Right cardiac atrium (tissue), 5 donors: ENCODE results near the gene CDH1. TPM values are rescaled to one million over a fixed set of nuclear protein-coding genes. Genes with fewer than 3 reads are reported as not detected.
"Not testable (repeated sequence)": the region's sequence is repeated elsewhere in the genome, so short reads cannot be mapped to it uniquely, and the experiment has no call there.

ENCODE experiments used
- ATAC-seq, 2 donors: fragments of 200-7000 bp; cut with Tn5 transposase; one replicate each; pipeline versions ENCODE4 v1.8.0 to v1.9.1; 2020; ENCODE audit warnings: moderate library complexity in 2 of 2, mild to moderate bottlenecking in 1 of 2
- DNase-seq, 3 donors: peaks; one replicate each; pipeline ENCODE4 v3.0.0-alpha.2; 2020
- H3K27ac ChIP-seq: one replicate; pipeline ENCODE4 v1.5.1; 2013; ENCODE audit warnings: mild to moderate bottlenecking, low read length, control low read depth, moderate library complexity
- H3K27me3 ChIP-seq: one replicate; pipeline ENCODE4 v1.6.1; 2013; ENCODE audit not compliant: control insufficient read depth, insufficient read depth
- H3K4me1 ChIP-seq: one replicate; pipeline ENCODE4 v1.6.1; 2013; ENCODE audit warnings: low read length; ENCODE audit not compliant: control insufficient read depth, insufficient read depth
- H3K4me3 ChIP-seq: one replicate; pipeline ENCODE4 v1.5.1; 2013; ENCODE audit warnings: low read length, control low read depth
- H3K9me3 ChIP-seq: one replicate; pipeline ENCODE4 v1.6.1; 2013; ENCODE audit warnings: low read length; ENCODE audit not compliant: control insufficient read depth
- WGBS: extraction: QIAGEN DNeasy Blood & Tissue Kit; methylation state at CpG from one replicate; pipeline ENCODE4 v1.1.7; 2013; 5-methylcytosine and 5-hydroxymethylcytosine counted together
- intact Hi-C, 4 donors: fragments of 100-400 bp; cut with DNase I; formaldehyde crosslinking; loops; one replicate each; pipeline versions ENCODE4 v1.11.0 to v1.14.0; 2022 to 2023
- polyA plus RNA-seq: library from polyadenylated mRNA; stranded (reverse); fragments of 200-250 nt; gene quantifications from one replicate; pipeline ENCODE4 v1.2.3, GENCODE V29; 2013
- total RNA-seq, 4 donors: library from RNA; stranded (reverse); fragmentation: NEBNext Ultra II Directional; extraction: Animal tissue kit (Norgen Biotek cat#: 25700); gene quantifications; one replicate each; pipeline ENCODE4 v1.2.1, GENCODE V29; 2021
- donor health status: healthy with polysubstance abuse.
- donor health status: DM: no; HTN: yes; CAD: no.
- donor health status: DM: no; HTN: no; CAD: no.
- donor health status: DM: no; HTN: yes; CAD: no; lungs with severe emphysema.
- donor health status: DM: yes; HTN: yes; CAD: no.

Gene CDH1
- total and polyA plus RNA-seq, 5 donors: 0.14 TPM; not detected in 4

DNA sequence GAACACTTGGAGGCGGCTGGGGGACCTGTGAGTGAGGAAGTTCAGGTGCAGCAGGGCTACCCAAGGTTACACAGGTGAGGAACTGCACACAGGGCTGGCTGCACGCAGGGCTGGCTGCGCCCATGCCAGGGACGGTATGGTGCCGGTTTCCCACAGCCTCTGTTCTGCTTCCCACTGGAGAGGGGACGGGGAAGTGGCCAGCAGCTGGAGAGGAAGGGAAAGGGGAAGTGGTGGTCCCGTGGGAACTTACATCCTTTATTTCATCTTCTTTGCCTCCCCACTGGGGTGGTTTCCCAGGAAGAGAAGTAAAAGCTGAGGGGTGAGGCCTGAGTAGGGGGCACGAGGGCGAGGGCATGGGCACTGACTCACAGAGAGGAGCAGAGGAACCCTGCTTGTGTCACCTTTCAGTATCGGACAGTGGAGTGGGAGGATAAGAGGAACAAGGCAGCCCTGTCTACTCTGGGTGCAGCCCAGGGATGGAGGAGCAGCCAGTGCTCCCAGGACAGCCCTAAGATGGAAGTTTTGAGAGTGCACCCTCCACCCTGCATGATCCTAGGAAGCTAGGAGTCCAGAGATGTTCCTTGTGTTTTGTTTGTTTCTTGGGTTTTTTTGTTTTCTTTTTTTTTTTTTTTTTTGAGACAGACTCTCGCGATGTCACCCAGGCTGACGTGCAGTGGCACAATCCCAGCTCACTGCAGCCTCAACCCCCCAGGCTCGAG, 25.5 kb upstream of the CDH1 start:
- ATAC-seq: peak in 1 of 2 donors; percentile 43
- no peak overlapping the region for H3K27ac ChIP-seq
- 49% methylated on average over 14 of the region's 14 CpGs for WGBS
- intact Hi-C loops: no loop called here
- H3K27me3 ChIP-seq: no peaks in the 10 kb centered on the region
- H3K4me3 ChIP-seq: no peak overlapping the region
- no peaks in the 10 kb centered on the region for H3K9me3 ChIP-seq
- no peaks in the 10 kb centered on the region for H3K4me1 ChIP-seq
- DNase-seq: no peak

DNA sequence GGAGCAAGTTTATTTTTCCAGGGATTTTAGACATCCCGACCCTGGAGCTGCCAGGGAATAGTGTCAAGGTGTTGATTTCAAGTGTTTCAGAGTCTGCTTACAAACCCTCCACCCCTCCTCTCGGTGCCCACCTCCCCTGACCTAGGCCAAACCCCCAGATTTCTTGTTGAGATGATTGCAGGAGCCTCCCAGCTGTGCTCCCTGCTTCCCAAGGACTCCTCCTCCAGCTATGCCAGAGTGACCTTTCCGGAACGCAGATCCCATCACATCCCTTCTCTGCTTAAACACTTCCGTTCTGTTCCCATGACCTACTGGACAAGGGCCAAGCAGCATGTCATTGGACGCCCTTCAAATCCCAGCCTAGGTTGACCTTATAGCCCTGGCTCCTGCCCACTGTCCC, 23.7 kb upstream of the CDH1 start:
- DNase-seq: no peak
- Histone ChIP-seq H3K4me3 (no peak overlapping the region), H3K9me3 (no peaks in the 10 kb centered on the region), H3K4me1 (no peaks in the 10 kb centered on the region), H3K27ac (no peak overlapping the region), H3K27me3 (no peaks in the 10 kb centered on the region)
- intact Hi-C loops: no loop called here
- 37% methylated on average over 6 of the region's 6 CpGs for WGBS
- ATAC-seq: no peak

DNA sequence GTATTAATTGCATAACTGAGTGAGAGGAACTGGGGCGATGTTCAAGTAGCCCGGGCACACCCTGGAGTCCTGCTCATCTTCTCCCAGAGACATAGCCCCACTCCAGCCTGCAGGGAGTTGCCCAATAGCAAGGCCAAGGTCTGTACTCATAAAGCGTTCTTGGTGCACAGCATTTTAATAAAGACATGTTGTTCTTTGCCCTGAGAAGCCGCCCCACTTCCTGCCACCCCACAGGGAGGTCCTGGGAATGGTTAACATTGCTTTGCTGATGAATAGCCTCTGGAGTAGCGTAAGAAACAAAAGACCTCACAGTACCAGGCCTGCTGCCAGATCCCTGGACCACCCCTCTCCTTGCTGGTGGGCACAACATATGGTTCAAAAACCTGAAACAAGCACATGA, 21.6 kb upstream of the CDH1 start:
- intact Hi-C loops: no loop called here
- 62% methylated on average over 5 of the region's 5 CpGs for WGBS
- H3K4me1 ChIP-seq: no peaks in the 10 kb centered on the region

DNA sequence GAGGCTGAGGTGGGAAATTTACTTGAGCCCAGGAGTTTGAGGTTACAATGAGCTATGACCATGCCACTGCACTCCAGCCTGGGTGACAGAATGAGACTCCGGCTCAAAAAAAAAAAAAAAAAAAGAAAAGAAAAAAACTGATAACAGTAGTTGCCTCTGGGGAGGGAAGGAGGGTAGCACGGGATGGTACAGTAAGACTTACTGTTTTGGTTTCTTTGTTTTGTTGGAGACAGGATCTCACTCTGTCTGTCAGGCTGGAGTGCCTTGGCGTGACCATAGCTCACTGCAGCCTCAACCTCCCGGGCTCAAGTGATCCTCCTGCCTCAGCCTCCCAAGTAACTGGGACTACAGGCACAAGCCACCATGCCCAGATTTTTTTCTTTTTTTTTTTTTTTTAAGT, 20.6 kb upstream of the CDH1 start:
- H3K27ac ChIP-seq, H3K4me1 ChIP-seq, H3K4me3 ChIP-seq, DNase-seq, H3K27me3 ChIP-seq, intact Hi-C loops, H3K9me3 ChIP-seq, ATAC-seq: not testable (repeated sequence)
- WGBS: 65% methylated on average over 4 of the region's 4 CpGs

More for the DNA sequence above, 21.6 kb upstream of the CDH1 start:
- ATAC-seq: no peak
- DNase-seq: no peak
- H3K27ac ChIP-seq: no peak overlapping the region
- H3K4me3 ChIP-seq: no peak overlapping the region
- H3K27me3 ChIP-seq: no peaks in the 10 kb centered on the region
- H3K9me3 ChIP-seq: no peaks in the 10 kb centered on the region

DNA sequence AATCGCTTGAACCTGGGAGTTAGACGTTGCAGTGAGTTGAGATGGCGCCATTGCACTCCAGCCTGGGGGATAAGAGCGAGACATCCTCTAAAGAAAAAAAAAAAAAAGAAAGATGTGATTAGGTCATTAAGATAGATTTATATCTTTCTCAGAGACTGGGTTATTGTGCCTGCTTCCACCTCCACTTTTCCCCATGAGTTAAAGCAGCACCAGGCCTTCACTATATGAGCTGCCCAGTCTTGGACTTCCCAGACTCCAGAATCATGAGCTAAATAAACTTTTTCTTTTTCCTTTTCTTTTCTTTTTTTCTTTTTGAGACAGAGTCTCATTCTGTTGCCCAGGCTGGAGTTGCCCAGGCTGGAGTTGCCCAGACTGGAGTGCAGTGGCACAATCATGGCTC, 19.4 kb upstream of the CDH1 start:
- H3K27me3 ChIP-seq: no peaks in the 10 kb centered on the region
- DNase-seq (no peak), ATAC-seq (no peak)
- no peak overlapping the region for H3K27ac ChIP-seq
- no peak overlapping the region for H3K4me3 ChIP-seq
- H3K9me3 ChIP-seq: no peaks in the 10 kb centered on the region
- intact Hi-C loops: no loop called here
- 96% methylated on average over 4 of the region's 4 CpGs for WGBS
- no peaks in the 10 kb centered on the region for H3K4me1 ChIP-seq

DNA sequence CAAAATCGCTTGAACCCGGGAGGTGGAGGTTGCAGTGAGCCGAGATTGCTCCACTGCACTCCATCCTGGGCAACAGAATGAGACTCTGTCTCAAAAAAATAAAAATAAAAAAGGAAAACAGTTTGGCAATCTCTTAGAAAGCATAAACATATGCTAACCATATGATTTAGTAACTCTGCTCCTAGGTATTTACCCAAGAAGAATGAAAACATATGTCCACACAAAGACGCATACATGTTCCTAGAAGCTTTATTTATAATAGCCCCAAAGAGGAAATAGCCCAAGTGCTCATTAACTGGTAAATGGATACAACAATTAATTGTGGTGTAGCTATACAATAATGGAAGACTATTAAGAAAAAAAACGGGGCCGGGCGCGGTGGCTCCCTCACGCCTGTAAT, 18.5 kb upstream of the CDH1 start:
- no peaks in the 10 kb centered on the region for H3K27me3 ChIP-seq
- WGBS: 93% methylated on average over 9 of the region's 9 CpGs
- H3K4me1 ChIP-seq: no peaks in the 10 kb centered on the region
- H3K4me3 ChIP-seq: no peak overlapping the region
- DNase-seq (no peak), ATAC-seq (no peak)
- no peaks in the 10 kb centered on the region for H3K9me3 ChIP-seq
- intact Hi-C loops: no loop called here
- no peak overlapping the region for H3K27ac ChIP-seq

DNA sequence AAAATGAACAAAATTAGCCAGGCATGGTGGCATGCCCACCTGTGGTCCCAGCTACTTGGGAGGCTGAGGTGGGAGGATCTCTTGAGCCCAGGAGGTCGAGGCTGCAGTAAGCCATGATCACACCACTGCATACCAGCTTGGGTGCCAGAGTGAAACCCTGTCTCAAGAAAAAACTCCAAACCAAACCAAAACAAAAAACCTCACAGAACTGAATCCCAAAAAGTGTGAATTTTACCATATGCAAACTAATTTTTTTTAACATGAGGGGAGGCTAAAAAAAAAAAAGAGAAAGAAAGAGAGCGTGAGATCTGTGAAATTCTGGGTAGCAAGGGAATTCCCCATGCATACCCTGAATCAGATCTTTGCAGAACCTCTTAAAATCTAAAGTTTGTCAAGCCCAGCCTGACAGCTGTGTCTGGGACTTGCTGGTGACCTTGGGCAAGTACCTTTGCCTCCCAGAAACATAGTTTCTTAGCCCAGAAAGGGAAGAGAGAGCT, 17.1 kb upstream of the CDH1 start:
- no peak overlapping the region for H3K27ac ChIP-seq
- intact Hi-C loops: no loop called here
- no peak overlapping the region for H3K4me3 ChIP-seq
- no peak for ATAC-seq
- no peak for DNase-seq
- no peaks in the 10 kb centered on the region for H3K9me3 ChIP-seq
- 78% methylated on average over 2 of the region's 2 CpGs for WGBS
- no peaks in the 10 kb centered on the region for H3K27me3 ChIP-seq
- no peaks in the 10 kb centered on the region for H3K4me1 ChIP-seq

DNA sequence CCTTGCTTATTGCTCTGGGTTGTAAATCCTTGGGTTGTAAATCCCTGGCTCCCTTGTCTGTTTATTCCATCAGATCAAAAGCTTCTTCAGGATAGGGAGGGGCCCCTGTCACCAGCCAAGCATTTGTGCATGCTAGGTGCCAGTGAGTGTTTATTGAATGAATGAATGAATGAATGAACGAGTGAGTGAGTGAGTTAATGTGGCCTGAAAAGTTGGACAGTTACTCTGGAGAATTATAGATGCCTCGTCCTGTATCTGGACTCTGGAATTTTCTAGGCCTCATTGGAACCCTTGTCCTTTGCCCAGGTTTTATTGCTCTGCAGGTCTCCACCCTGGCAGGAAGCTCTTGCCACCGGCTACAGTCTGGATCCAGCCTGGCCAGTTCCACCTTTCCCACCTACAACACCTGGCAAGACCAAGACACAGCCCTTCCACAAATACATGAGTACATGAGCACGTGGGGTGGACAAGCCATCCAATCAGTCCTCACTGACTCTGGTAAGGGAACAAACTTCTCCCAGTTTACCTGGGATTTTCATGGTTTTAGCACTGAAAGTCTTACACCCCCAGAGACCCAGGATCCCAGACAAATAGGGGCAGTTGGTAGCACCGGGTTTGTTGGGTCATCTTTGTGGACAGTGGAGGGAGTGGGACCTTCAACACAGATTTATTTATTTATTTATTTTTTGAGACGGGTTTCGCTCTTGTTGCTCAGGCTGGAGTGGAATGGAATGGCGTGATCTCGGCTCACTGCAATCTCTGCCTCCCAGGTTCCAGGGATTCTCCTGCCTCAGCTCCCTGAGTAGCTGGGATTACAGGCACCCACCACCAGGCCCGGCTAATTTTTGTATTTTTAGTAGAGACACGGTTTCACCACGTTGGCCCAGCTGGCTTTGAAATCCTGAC, 14.7 kb upstream of the CDH1 start:
- Histone ChIP-seq H3K27me3 (no peaks in the 10 kb centered on the region), H3K27ac (no peak overlapping the region), H3K9me3 (no peaks in the 10 kb centered on the region), H3K4me1 (no peaks in the 10 kb centered on the region), H3K4me3 (no peak overlapping the region)
- intact Hi-C loops: no loop called here
- DNase-seq (no peak), ATAC-seq (no peak)
- WGBS: 74% methylated on average over 12 of the region's 12 CpGs

DNA sequence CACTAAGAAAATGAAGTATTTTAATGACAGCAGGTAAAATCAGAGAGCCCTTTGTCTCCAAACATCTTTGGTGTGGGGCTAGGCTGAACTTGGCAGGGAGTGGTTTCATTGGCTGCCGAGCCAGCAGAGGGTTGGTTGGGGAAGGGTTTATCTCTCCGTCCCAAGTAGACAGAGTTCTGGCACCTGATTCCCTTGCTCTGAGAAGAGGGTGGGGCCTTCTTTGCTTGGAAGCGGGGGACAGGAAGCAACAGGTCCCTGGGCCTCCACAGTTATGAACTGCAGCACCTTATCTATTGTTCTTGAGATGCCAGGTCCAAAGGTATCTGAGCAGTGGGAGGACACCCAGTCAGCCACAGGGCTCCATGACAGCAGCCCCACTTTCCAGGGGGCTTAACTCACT, 12.3 kb upstream of the CDH1 start:
- intact Hi-C loops: no loop called here

DNA sequence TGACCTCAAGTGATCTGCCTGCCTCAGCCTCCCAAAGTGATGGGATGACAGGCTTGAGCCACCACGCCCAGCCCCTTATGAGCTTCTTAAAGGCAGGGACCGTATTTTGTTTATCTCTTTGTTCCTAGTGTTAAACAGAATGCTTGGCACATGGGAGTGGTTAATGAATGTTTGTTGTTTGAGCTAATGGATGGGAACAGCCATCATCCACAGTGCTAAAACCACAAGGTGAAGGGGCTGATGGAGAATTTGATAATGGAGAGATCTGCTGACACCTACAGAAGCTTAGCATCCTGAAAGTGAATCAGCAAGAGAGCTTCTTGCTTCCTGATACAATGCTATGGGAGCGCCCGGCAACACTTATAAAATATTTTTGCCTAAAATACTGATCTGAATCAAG, 8.6 kb upstream of the CDH1 start:
- no peak overlapping the region for H3K4me3 ChIP-seq
- no peaks in the 10 kb centered on the region for H3K27me3 ChIP-seq
- no peaks in the 10 kb centered on the region for H3K9me3 ChIP-seq
- H3K27ac ChIP-seq: no peak overlapping the region
- intact Hi-C loops: no loop called here
- 79% methylated on average over 4 of the region's 4 CpGs for WGBS
- no peak for DNase-seq
- no peaks in the 10 kb centered on the region for H3K4me1 ChIP-seq
- ATAC-seq: no peak

More for the DNA sequence above, 12.3 kb upstream of the CDH1 start:
- no peaks in the 10 kb centered on the region for H3K9me3 ChIP-seq
- no peaks in the 10 kb centered on the region for H3K27me3 ChIP-seq
- H3K4me3 ChIP-seq: no peak overlapping the region
- ATAC-seq (no peak), DNase-seq (no peak)
- H3K27ac ChIP-seq: no peak overlapping the region
- WGBS: 30% methylated on average over 3 of the region's 3 CpGs
- no peaks in the 10 kb centered on the region for H3K4me1 ChIP-seq

DNA sequence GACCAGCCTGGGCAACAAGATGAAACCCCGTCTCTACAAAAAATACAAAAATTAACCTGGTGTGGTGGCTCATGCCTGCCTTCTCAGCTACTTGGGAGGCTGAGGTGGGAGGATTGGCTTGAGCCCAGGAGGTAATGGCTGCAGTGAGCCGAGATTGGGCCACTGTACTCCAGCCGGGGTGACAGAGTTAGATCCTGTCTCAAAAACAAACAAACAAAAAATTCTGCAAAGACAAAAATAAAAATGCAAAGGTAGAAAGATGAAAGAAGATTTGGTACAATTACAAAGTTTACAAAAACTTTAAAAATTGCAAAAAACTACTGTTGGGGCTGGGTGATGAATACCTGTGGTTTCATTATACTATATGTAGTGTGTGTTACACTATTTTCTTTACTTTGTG, 5.5 kb upstream of the CDH1 start:
- Histone ChIP-seq H3K27ac (no peak overlapping the region), H3K4me1 (no peaks in the 10 kb centered on the region), H3K4me3 (no peak overlapping the region), H3K9me3 (no peaks in the 10 kb centered on the region), H3K27me3 (no peaks in the 10 kb centered on the region)
- 49% methylated on average over 3 of the region's 3 CpGs for WGBS
- DNase-seq: no peak
- intact Hi-C loops: no loop called here
- no peak for ATAC-seq
